HepG2 (cell line): ENCODE results near the gene SETSIP. TPM values are rescaled to one million over a fixed set of nuclear protein-coding genes. Genes with fewer than 3 reads are reported as not detected.

ENCODE experiments used
- CC2D1A ChIP-seq: sonication (generic); formaldehyde crosslinking; IDR thresholded peaks from 2 replicates; pipeline ENCODE4 v1.8.1; 2023; ENCODE audit warnings: mild to moderate bottlenecking, missing genetic modification reagents
- FOXC1 ChIP-seq: sonication (generic); formaldehyde crosslinking; IDR thresholded peaks from 2 replicates; pipeline ENCODE4 v1.8.0; 2022; ENCODE audit warnings: mild to moderate bottlenecking, missing genetic modification reagents, borderline replicate concordance
- HNRNPUL1 ChIP-seq: fragments of 200-400 bp; formaldehyde crosslinking; IDR thresholded peaks from 2 replicates; pipeline ENCODE4 v1.6.1; 2017; ENCODE audit warnings: low read depth, mild to moderate bottlenecking, low read length, moderate library complexity
- KDM5B ChIP-seq: sonication (generic); formaldehyde crosslinking; IDR thresholded peaks from 2 replicates; pipeline ENCODE4 v1.4.0; 2020; ENCODE audit warnings: missing genetic modification reagents, mild to moderate bottlenecking, borderline replicate concordance
- MEIS2 ChIP-seq: sonication (generic); formaldehyde crosslinking; IDR thresholded peaks from 2 replicates; pipeline ENCODE4 v1.9.0; 2021; ENCODE audit warnings: mild to moderate bottlenecking, missing genetic modification reagents
- NR2C2 ChIP-seq: sonication (generic); formaldehyde crosslinking; IDR thresholded peaks from 2 replicates; pipeline ENCODE4 v1.4.0; 2020; ENCODE audit warnings: missing genetic modification reagents, mild to moderate bottlenecking, moderate library complexity, borderline replicate concordance
- PPARG ChIP-seq: conservative IDR thresholded peaks from 2 replicates; pipeline ENCODE4 v1.6.1; 2016; ENCODE audit warnings: missing biosample characterization, missing genetic modification reagents
- SALL2 ChIP-seq: sonication (generic); formaldehyde crosslinking; IDR thresholded peaks from 2 replicates; pipeline ENCODE4 v1.8.1; 2023; ENCODE audit warnings: mild to moderate bottlenecking, missing genetic modification reagents, inconsistent platforms
- SMAD3 ChIP-seq: sonication (generic); formaldehyde crosslinking; IDR thresholded peaks from 2 replicates; pipeline ENCODE4 v1.4.0; 2020; ENCODE audit warnings: missing genetic modification reagents
- SRY ChIP-seq: sonication (generic); formaldehyde crosslinking; IDR thresholded peaks from 2 replicates; pipeline ENCODE4 v1.8.0; 2022; ENCODE audit warnings: mild to moderate bottlenecking, missing genetic modification reagents
- ZBTB38 ChIP-seq: sonication (generic); formaldehyde crosslinking; IDR thresholded peaks from 2 replicates; pipeline ENCODE4 v1.5.1; 2020; ENCODE audit warnings: mild to moderate bottlenecking, missing genetic modification reagents
- ZNF44 ChIP-seq: sonication (generic); formaldehyde crosslinking; IDR thresholded peaks from 2 replicates; pipeline ENCODE4 v1.5.1; 2020; ENCODE audit warnings: mild to moderate bottlenecking, missing genetic modification reagents
- ZNF501 ChIP-seq: sonication (generic); formaldehyde crosslinking; IDR thresholded peaks from 2 replicates; pipeline ENCODE4 v1.5.1; 2020; ENCODE audit warnings: mild to moderate bottlenecking, moderate library complexity, missing genetic modification reagents
- ZNF550 ChIP-seq: sonication (generic); formaldehyde crosslinking; IDR thresholded peaks from 2 replicates; pipeline ENCODE4 v1.4.0; 2020; ENCODE audit warnings: mild to moderate bottlenecking, missing genetic modification reagents, borderline replicate concordance
- polyA plus RNA-seq, 8 experiments: library from polyadenylated mRNA; depleted of rRNA in 3 of 8; stranded (reverse) in 7 of 8; unstranded in 1 of 8; fragments of >200 nt; fragmentation: Illumina TruSeq in 4 of 8; extraction: Trizol in 4 of 8; gene quantifications; 2 replicates each; pipeline versions ENCODE4 v1.2.1 to v1.2.3, GENCODE V29; 2011 to 2016; ENCODE audit warnings: low read depth in 4 of 8, missing spikeins in 1 of 8, mixed read lengths in 1 of 8; ENCODE audit not compliant: insufficient read depth in 1 of 8
- total RNA-seq, 5 experiments: library from RNA; depleted of rRNA; stranded (reverse); fragments of >200 nt; fragmentation: Illumina TruSeq; extraction: Trizol; gene quantifications; 2 replicates each; pipeline ENCODE4 v1.2.3, GENCODE V29; 2016; ENCODE audit warnings: low read depth in 1 of 5
- TF ChIP-seq, protein P1 (sequence below): IDR thresholded peaks from 2 replicates; pipeline ENCODE4 v1.6.1; 2016
- TF ChIP-seq, protein P2 (sequence below): IDR thresholded peaks from 2 replicates; pipeline ENCODE4 v1.6.1; 2012; ENCODE audit warnings: low read length, improper control_type of control experiment
- TF ChIP-seq, protein P3 (sequence below): sonication (generic); formaldehyde crosslinking; IDR thresholded peaks from 2 replicates; pipeline ENCODE4 v1.5.1; 2020; ENCODE audit warnings: missing genetic modification reagents, mild to moderate bottlenecking, borderline replicate concordance
- TF ChIP-seq, protein P4 (sequence below): sonication (generic); formaldehyde crosslinking; IDR thresholded peaks from 2 replicates; pipeline ENCODE4 v1.5.0; 2020; ENCODE audit warnings: missing genetic modification reagents, mild to moderate bottlenecking, borderline replicate concordance
- TF ChIP-seq, protein P5 (sequence below): sonication (generic); formaldehyde crosslinking; IDR thresholded peaks from 2 replicates; pipeline ENCODE4 v1.4.0; 2020; ENCODE audit warnings: missing genetic modification reagents

SETSIP gene
- total and polyA plus RNA-seq, 2 of the 13 experiments (the other 11 are each of a cell fraction or from before 2014, with no cell fraction given): not detected

DNA sequence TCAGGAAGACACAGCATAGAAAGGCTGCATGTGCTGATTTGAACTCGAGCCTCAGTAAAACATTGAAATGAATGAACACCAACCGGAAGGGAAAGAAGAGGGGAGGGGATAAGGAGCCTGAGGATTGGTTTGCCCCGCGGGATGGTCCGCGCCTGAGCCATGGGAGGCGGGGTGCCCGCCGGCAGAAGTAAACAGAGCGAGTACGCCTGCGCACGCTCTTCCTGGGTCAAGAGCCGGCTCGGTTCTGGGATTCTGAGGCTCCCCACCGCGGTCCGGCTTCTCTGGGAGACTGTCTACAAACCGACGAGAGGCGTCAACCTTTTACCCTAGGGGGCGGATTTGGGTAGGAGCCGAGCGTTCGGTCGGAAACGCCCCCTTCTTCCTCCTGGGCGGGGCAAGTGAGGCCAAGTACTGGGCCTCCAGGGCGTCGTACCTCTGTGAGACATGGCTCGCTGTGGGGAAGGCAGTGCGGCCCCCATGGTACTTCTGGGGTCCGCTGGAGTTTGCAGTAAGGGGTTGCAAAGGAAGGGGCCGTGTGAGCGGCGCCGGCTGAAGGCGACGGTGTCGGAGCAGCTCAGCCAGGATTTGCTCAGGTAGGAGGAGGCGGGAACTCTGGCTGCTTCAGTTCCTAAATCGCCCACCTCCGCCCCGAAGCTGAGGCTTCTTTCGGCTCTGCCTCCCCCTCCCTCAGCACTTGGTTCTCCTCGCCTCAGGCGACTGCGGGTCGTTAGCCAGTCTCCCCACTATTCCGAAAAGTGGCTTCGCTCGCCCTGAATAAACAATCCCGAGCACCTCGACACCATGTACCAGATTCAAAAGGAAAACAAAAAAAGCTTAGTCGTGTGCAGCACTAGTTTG is 5.1 kb upstream of the SETSIP start, which contains the start of gene BTBD8 (continued):
- TF ChIP-seq ZNF501 (CRISPR knock-in tag) (peak; percentile 51; the same call in 1 of the 2 replicates), ZNF44 (CRISPR knock-in tag) (peak; percentile 53; the same call in 1 of the 2 replicates), PPARG (CRISPR knock-in tag) (0 out of 2 replicates have a peak, but pooled peaks have one; percentile 20), ZBTB38 (CRISPR knock-in tag) (0 out of 2 replicates have a peak, but pooled peaks have one; percentile 48), HNRNPUL1 (no peak), KDM5B (peak; percentile 27; the same call in 1 of the 2 replicates), MEIS2 (CRISPR knock-in tag) (0 out of 2 replicates have a peak, but pooled peaks have one; percentile 54), SALL2 (CRISPR knock-in tag) (peak; percentile 45; the same call in 1 of the 2 replicates), SMAD3 (CRISPR knock-in tag) (no peak), CC2D1A (CRISPR knock-in tag) (no peak), NR2C2 (CRISPR knock-in tag) (peak; percentile 75), SRY (peak; percentile 81), FOXC1 (CRISPR knock-in tag) (no peak; the same call in 1 of the 2 replicates), ZNF550 (CRISPR knock-in tag) (no peak)
- TF ChIP-seq, protein P1, sequence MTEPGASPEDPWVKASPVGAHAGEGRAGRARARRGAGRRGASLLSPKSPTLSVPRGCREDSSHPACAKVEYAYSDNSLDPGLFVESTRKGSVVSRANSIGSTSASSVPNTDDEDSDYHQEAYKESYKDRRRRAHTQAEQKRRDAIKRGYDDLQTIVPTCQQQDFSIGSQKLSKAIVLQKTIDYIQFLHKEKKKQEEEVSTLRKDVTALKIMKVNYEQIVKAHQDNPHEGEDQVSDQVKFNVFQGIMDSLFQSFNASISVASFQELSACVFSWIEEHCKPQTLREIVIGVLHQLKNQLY (CRISPR knock-in tag): no peak
- TF ChIP-seq, protein P2, sequence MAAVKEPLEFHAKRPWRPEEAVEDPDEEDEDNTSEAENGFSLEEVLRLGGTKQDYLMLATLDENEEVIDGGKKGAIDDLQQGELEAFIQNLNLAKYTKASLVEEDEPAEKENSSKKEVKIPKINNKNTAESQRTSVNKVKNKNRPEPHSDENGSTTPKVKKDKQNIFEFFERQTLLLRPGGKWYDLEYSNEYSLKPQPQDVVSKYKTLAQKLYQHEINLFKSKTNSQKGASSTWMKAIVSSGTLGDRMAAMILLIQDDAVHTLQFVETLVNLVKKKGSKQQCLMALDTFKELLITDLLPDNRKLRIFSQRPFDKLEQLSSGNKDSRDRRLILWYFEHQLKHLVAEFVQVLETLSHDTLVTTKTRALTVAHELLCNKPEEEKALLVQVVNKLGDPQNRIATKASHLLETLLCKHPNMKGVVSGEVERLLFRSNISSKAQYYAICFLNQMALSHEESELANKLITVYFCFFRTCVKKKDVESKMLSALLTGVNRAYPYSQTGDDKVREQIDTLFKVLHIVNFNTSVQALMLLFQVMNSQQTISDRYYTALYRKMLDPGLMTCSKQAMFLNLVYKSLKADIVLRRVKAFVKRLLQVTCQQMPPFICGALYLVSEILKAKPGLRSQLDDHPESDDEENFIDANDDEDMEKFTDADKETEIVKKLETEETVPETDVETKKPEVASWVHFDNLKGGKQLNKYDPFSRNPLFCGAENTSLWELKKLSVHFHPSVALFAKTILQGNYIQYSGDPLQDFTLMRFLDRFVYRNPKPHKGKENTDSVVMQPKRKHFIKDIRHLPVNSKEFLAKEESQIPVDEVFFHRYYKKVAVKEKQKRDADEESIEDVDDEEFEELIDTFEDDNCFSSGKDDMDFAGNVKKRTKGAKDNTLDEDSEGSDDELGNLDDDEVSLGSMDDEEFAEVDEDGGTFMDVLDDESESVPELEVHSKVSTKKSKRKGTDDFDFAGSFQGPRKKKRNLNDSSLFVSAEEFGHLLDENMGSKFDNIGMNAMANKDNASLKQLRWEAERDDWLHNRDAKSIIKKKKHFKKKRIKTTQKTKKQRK: no peak
- TF ChIP-seq, protein P3, sequence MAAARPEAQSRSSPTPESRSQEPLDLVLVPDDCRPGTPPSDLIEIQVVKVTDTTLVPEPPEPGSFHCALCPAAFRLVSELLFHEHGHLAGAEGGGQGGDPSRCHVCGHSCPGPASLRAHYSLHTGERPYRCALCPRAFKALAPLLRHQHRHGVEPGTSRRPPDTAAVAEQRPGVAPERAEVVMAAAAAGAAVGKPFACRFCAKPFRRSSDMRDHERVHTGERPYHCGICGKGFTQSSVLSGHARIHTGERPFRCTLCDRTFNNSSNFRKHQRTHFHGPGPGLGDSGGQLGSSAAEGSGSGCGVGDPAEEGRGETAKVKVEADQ (CRISPR knock-in tag): peak; percentile 38; the same call in 1 of the 2 replicates
- TF ChIP-seq, protein P4, sequence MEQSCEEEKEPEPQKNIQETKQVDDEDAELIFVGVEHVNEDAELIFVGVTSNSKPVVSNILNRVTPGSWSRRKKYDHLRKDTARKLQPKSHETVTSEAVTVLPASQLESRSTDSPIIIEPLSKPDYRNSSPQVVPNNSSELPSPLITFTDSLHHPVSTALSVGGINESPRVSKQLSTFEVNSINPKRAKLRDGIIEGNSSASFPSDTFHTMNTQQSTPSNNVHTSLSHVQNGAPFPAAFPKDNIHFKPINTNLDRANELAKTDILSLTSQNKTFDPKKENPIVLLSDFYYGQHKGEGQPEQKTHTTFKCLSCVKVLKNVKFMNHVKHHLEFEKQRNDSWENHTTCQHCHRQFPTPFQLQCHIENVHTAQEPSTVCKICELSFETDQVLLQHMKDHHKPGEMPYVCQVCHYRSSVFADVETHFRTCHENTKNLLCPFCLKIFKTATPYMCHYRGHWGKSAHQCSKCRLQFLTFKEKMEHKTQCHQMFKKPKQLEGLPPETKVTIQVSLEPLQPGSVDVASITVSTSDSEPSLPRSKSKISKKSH (CRISPR knock-in tag): peak; percentile 92; the same call in 1 of the 2 replicates
- TF ChIP-seq, protein P5, sequence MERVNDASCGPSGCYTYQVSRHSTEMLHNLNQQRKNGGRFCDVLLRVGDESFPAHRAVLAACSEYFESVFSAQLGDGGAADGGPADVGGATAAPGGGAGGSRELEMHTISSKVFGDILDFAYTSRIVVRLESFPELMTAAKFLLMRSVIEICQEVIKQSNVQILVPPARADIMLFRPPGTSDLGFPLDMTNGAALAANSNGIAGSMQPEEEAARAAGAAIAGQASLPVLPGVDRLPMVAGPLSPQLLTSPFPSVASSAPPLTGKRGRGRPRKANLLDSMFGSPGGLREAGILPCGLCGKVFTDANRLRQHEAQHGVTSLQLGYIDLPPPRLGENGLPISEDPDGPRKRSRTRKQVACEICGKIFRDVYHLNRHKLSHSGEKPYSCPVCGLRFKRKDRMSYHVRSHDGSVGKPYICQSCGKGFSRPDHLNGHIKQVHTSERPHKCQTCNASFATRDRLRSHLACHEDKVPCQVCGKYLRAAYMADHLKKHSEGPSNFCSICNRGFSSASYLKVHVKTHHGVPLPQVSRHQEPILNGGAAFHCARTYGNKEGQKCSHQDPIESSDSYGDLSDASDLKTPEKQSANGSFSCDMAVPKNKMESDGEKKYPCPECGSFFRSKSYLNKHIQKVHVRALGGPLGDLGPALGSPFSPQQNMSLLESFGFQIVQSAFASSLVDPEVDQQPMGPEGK (CRISPR knock-in tag): no peak
